HL-60 (cell line): ENCODE measurements around the gene CACFD1.
A peak's percentile ranks its signal among the peaks of the same experiment; 100 is the strongest.

Source experiments
- DNase-seq, 2 experiments: peaks; one replicate each; pipeline ENCODE4 v3.0.0-alpha.2; 2010 to 2020; ENCODE audit warnings: low read depth in 1 of 2, low spot score in 1 of 2
- H3K27ac ChIP-seq: fragments of 250-450 bp; sonication (Bioruptor Pico); replicated peaks from 2 replicates; pipeline ENCODE4 v1.5.1; 2020; ENCODE audit warnings: mild to moderate bottlenecking, moderate library complexity
- H3K27me3 ChIP-seq: fragments of 250-450 bp; sonication (Bioruptor Pico); 2 replicates; pipeline ENCODE4 v1.5.1; 2021; ENCODE audit warnings: mild to moderate bottlenecking, moderate library complexity; ENCODE audit not compliant: insufficient read depth, poor library complexity, severe bottlenecking
- H3K4me3 ChIP-seq: replicated peaks from 2 replicates; pipeline ENCODE4 v1.5.1; 2011; ENCODE audit warnings: mild to moderate bottlenecking, control low read depth, low read length; ENCODE audit not compliant: insufficient read depth
- GABPA ChIP-seq: IDR thresholded peaks from 2 replicates; pipeline ENCODE4 v1.6.1; 2012; ENCODE audit warnings: low read depth
- POLR2AphosphoS5 ChIP-seq: IDR thresholded peaks from 2 replicates; pipeline ENCODE4 v1.6.1; 2012; ENCODE audit warnings: low read depth
- SPI1 ChIP-seq: IDR thresholded peaks from 2 replicates; pipeline ENCODE4 v1.6.1; 2012; ENCODE audit warnings: low read depth, mild to moderate bottlenecking, borderline replicate concordance
- TF ChIP-seq, protein P1 (sequence below): IDR thresholded peaks from one replicate; pipeline ENCODE4 v1.5.1; 2011; ENCODE audit warnings: low read length, control low read depth, inconsistent platforms; ENCODE audit not compliant: insufficient read depth
- TF ChIP-seq, protein P2 (sequence below): IDR thresholded peaks from 2 replicates; pipeline ENCODE4 v1.6.1; 2012; ENCODE audit warnings: low read depth; ENCODE audit not compliant: insufficient replicate concordance

Gene CACFD1

DNA sequence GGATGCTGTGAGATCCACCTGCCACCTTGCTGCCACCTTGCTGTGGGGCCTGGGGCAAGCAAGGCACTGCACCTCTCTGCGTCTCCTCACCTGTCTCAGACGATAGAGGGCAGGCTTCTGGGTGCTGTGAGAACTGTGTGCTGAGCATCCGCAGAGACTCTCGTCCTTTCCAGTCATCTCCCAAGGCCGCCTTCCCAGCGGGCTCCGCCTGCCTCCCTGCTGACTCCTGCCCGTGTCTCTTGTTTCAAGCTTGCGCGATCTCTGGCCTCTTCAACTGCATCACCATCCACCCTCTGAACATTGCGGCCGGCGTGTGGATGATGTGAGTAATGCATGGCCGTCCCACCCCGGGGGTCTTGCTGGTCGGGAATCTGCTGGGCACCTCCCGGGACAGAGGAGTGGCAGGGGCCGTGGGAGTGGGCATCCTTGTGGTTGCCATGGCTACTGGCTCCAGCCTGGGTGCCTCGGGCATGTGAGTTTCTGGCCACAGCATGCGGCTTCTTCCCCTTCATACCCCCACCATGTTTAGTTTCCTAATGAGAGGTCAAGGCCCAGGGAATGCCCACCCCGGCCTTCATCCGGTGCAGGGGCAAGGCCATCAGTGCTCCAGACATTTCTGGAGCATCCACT lies 3.6 kb downstream of the CACFD1 start:
- no peak overlapping the region for H3K4me3 ChIP-seq
- no peak for DNase-seq
- H3K27ac ChIP-seq, result no peak overlapping the region
- H3K27me3 ChIP-seq, result peaks cover 16% of the 10 kb centered on the region
- TF ChIP-seq SPI1, result no peak
- no peak for TF ChIP-seq GABPA
- TF ChIP-seq, protein P1, sequence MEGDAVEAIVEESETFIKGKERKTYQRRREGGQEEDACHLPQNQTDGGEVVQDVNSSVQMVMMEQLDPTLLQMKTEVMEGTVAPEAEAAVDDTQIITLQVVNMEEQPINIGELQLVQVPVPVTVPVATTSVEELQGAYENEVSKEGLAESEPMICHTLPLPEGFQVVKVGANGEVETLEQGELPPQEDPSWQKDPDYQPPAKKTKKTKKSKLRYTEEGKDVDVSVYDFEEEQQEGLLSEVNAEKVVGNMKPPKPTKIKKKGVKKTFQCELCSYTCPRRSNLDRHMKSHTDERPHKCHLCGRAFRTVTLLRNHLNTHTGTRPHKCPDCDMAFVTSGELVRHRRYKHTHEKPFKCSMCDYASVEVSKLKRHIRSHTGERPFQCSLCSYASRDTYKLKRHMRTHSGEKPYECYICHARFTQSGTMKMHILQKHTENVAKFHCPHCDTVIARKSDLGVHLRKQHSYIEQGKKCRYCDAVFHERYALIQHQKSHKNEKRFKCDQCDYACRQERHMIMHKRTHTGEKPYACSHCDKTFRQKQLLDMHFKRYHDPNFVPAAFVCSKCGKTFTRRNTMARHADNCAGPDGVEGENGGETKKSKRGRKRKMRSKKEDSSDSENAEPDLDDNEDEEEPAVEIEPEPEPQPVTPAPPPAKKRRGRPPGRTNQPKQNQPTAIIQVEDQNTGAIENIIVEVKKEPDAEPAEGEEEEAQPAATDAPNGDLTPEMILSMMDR, result no peak
- no peak for TF ChIP-seq POLR2AphosphoS5
- TF ChIP-seq, protein P2, sequence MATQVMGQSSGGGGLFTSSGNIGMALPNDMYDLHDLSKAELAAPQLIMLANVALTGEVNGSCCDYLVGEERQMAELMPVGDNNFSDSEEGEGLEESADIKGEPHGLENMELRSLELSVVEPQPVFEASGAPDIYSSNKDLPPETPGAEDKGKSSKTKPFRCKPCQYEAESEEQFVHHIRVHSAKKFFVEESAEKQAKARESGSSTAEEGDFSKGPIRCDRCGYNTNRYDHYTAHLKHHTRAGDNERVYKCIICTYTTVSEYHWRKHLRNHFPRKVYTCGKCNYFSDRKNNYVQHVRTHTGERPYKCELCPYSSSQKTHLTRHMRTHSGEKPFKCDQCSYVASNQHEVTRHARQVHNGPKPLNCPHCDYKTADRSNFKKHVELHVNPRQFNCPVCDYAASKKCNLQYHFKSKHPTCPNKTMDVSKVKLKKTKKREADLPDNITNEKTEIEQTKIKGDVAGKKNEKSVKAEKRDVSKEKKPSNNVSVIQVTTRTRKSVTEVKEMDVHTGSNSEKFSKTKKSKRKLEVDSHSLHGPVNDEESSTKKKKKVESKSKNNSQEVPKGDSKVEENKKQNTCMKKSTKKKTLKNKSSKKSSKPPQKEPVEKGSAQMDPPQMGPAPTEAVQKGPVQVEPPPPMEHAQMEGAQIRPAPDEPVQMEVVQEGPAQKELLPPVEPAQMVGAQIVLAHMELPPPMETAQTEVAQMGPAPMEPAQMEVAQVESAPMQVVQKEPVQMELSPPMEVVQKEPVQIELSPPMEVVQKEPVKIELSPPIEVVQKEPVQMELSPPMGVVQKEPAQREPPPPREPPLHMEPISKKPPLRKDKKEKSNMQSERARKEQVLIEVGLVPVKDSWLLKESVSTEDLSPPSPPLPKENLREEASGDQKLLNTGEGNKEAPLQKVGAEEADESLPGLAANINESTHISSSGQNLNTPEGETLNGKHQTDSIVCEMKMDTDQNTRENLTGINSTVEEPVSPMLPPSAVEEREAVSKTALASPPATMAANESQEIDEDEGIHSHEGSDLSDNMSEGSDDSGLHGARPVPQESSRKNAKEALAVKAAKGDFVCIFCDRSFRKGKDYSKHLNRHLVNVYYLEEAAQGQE, result no peak

DNA sequence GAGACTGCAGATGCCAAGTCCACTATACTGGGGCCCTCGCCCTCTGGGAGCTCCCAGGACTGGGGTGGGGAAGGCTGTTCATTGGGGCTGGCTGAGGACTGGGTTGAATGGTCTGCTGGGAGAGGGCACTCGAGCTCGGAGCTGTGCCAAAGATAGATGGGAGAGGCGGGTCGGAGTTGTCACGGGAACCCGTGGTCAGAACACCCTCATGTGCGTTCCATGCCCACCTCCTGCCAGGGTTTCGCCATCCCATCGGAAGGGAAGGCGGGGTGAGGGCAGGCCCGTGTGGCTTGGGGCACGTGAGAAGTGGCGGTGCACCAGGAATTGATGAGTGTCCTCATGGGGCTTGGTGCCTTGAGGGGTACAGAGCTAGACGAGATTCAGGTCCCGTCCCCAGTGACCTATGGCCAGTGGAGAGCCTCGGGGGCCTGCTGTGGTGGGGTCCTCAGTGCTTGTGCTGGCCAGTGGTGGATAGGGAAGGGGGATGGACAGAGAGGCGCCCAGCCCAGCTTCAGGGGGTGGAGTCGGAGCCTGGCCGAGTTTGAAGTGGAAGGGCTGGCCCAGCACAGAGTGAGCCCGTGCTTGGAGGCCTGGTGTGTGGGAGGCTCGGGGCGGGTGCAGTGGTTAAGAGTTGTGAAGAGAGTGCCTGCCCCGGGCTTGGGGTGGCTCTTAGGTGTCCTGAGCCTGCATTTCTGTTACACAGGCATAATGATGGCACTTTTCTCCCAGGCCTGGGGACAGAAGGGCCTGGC lies 4.3 kb downstream of the CACFD1 start:
- Histone ChIP-seq H3K4me3 (no peak overlapping the region), H3K27me3 (peaks cover 14% of the 10 kb centered on the region), H3K27ac (no peak overlapping the region)
- DNase-seq, result peak in 1 of 2 experiments; percentile 44
- no peak for TF ChIP-seq GABPA
- TF ChIP-seq, protein P2, result no peak
- TF ChIP-seq POLR2AphosphoS5, result no peak
- no peak for TF ChIP-seq SPI1
- TF ChIP-seq, protein P1, result no peak

DNA sequence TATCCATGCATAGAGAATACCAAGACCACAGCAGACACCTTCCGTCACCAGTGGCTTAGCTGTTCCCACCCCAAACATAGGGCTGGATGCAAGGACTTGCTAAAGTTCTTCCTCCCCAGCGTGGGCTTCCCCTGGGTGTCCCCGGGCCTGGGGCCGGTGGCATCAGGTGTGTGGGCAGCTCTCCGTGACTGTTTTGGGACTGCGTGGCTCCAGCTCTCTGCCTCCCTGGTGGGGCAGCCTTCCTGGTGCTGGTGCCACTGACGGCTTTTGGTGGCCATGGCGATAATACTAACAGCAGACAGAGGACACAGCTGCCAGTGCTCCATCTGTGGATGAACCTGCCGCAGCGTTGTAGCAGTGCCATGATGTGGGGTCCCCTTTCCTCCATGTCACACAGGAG lies 4.9 kb downstream of the CACFD1 start:
- Histone ChIP-seq H3K4me3 (no peak overlapping the region), H3K27ac (no peak overlapping the region), H3K27me3 (peaks cover 10% of the 10 kb centered on the region)
- no peak for TF ChIP-seq GABPA
- TF ChIP-seq, protein P2, result no peak
- TF ChIP-seq POLR2AphosphoS5, result no peak
- TF ChIP-seq, protein P1, result no peak
- TF ChIP-seq SPI1, result no peak
- DNase-seq, result no peak
